Fibroblast of lung (primary cell): Measurements from ENCODE around the gene RBM39. TPM values are rescaled to one million over a fixed set of nuclear protein-coding genes. Genes with fewer than 3 reads are reported as not detected.
"Not testable (repeated sequence)": the region's sequence is repeated elsewhere in the genome, so short reads cannot be mapped to it uniquely, and the experiment has no call there.

Experiments used
- DNase-seq, 2 donors: peaks; one replicate each; pipeline versions ENCODE4 v3.0.0 to v3.0.0-alpha.2; 2010; ENCODE audit warnings: low read depth in 2 of 2
- H2AFZ ChIP-seq: 2 replicates; pipeline ENCODE4 v1.5.1; 2012; ENCODE audit warnings: low read length, control low read depth, inconsistent platforms
- H3K27ac ChIP-seq: 2 replicates; pipeline ENCODE4 v1.5.1; 2011; ENCODE audit warnings: low read length, control low read depth; ENCODE audit not compliant: insufficient read depth
- H3K27me3 ChIP-seq: 2 replicates; pipeline ENCODE4 v1.5.1; 2011; ENCODE audit warnings: mild to moderate bottlenecking, low read length; ENCODE audit not compliant: control insufficient read depth, insufficient read depth
- H3K36me3 ChIP-seq: 2 replicates; pipeline ENCODE4 v1.5.1; 2011; ENCODE audit warnings: low read length; ENCODE audit not compliant: control insufficient read depth, insufficient read depth
- H3K4me1 ChIP-seq: 2 replicates; pipeline ENCODE4 v1.5.1; 2011; ENCODE audit warnings: low read length; ENCODE audit not compliant: control insufficient read depth, insufficient read depth; ENCODE audit errors: extremely low read depth
- H3K4me2 ChIP-seq: 2 replicates; pipeline ENCODE4 v1.5.1; 2011; ENCODE audit warnings: low read length, control low read depth; ENCODE audit not compliant: insufficient read depth; ENCODE audit errors: extremely low read depth
- H3K4me3 ChIP-seq, 4 experiments: fragments of 200-600 bp in 1 of 4; sonication (generic) in 1 of 4; replicated peaks in 1 of 4; 2 replicates each; pipeline ENCODE4 v1.5.1; 2011 to 2016; ENCODE audit warnings: low read length in 4 of 4, low read depth in 3 of 4, mild to moderate bottlenecking in 3 of 4, control low read depth in 2 of 4, inconsistent platforms in 1 of 4, mixed read lengths in 1 of 4; ENCODE audit not compliant: insufficient read depth in 1 of 4; ENCODE audit errors: control extremely low read depth in 1 of 4
- H3K79me2 ChIP-seq: 2 replicates; pipeline ENCODE4 v1.5.1; 2012; ENCODE audit warnings: mild to moderate bottlenecking, low read length, inconsistent platforms; ENCODE audit not compliant: control insufficient read depth, insufficient read depth
- H3K9ac ChIP-seq: 2 replicates; pipeline ENCODE4 v1.5.1; 2011; ENCODE audit warnings: mild to moderate bottlenecking, low read length, control low read depth; ENCODE audit not compliant: insufficient read depth
- H3K9me3 ChIP-seq: 2 replicates; pipeline ENCODE4 v1.5.1; 2012; ENCODE audit warnings: low read depth, low read length; ENCODE audit not compliant: control insufficient read depth, insufficient read depth
- H4K20me1 ChIP-seq: 2 replicates; pipeline ENCODE4 v1.5.1; 2011; ENCODE audit warnings: low read length; ENCODE audit not compliant: control insufficient read depth, insufficient read depth; ENCODE audit errors: extremely low read depth
- CTCF ChIP-seq, 2 donors: IDR thresholded peaks in 1 of 2; conservative IDR thresholded peaks in 1 of 2; 1 replicate in 1 of 2; 2 replicates in 1 of 2; pipeline ENCODE4 v1.5.1; 2011 to 2012; ENCODE audit warnings: low read length in 2 of 2, control low read depth in 1 of 2, inconsistent platforms in 1 of 2, low read depth in 1 of 2, mild to moderate bottlenecking in 1 of 2
- EZH2 ChIP-seq: IDR thresholded peaks from 2 replicates; pipeline ENCODE4 v1.5.1; 2012; ENCODE audit warnings: low read length, control low read depth, mild to moderate bottlenecking; ENCODE audit errors: missing control alignments
- polyA plus RNA-seq, 2 donors: library from polyadenylated mRNA; depleted of rRNA in 1 of 2; stranded (reverse) in 1 of 2; unstranded in 1 of 2; fragments of >200 nt; gene quantifications; 2 replicates each; pipeline ENCODE4 v1.2.1, GENCODE V29; 2011 to 2012; ENCODE audit warnings: missing spikeins in 1 of 2
- total RNA-seq: library from RNA; depleted of rRNA; stranded (reverse); fragments of >200 nt; gene quantifications from 2 replicates; pipeline ENCODE4 v1.2.1, GENCODE V29; 2014

RBM39 gene
- total and polyA plus RNA-seq, 2 donors (not counting 1 experiment from before 2014, with no cell fraction given) = 57.7 to 465 TPM

DNA sequence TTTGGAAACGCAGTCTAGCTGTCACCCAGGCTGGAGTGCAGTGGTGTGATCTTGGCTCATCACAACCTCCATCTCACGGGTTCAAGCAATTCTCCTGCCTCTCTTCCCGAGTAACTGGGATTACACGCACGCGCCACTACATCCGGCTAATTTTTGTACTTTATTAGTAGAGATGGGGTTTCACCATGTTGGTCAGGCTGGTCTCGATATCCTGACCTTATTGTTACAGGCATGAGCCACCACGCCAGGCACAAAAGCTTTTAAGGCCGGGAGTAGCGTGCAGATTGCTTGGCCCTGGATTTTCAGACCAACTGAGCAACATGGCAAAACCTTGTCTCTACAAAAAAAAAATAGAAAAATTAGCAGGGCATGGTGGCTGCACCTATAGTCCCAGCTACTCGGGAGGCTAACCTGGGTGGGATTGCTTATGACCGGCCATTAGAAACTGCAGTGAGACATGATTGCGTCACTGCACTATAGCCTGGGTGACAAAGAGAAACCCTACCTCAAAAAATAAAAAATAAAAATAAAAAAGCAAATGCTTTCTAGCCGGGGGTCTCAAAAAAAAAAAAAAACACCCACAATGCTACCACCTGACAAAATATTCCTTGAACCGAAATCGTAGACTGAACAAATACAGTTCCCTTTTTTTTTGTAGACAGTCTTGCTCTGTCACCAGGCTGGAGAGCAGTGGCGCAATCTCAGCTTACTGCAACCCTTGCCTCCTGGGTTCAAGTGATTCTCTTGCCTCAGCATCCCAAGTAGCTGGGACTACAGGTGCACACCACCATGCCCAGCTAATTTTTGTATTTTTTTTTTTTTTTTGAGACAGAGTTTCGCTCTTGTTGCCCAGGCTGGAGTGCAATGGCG is 15.0 kb downstream of the RBM39 start:
- no peaks in the 10 kb centered on the region for H3K9me3 ChIP-seq
- H3K4me1 ChIP-seq = no peaks in the 10 kb centered on the region
- H3K9ac ChIP-seq = no peak overlapping the region
- H3K79me2 ChIP-seq = peaks cover 89% of the 10 kb centered on the region
- H3K27ac ChIP-seq = no peak overlapping the region
- H3K36me3 ChIP-seq = peaks cover 35% of the 10 kb centered on the region
- DNase-seq = no peak
- H4K20me1 ChIP-seq = peaks cover 3% of the 10 kb centered on the region
- no peak overlapping the region for H2AFZ ChIP-seq
- no peak overlapping the region for H3K4me3 ChIP-seq
- no peaks in the 10 kb centered on the region for H3K27me3 ChIP-seq
- no peak for TF ChIP-seq CTCF (conservative IDR thresholded peaks at IDR 0.05 in 1 of 2, IDR thresholded peaks at IDR 0.05 in 1 of 2; ENCODE audit: low read depth in 1 of 2, low read length in 2 of 2)
- TF ChIP-seq EZH2 = no peak
- H3K4me2 ChIP-seq = no peak overlapping the region

DNA sequence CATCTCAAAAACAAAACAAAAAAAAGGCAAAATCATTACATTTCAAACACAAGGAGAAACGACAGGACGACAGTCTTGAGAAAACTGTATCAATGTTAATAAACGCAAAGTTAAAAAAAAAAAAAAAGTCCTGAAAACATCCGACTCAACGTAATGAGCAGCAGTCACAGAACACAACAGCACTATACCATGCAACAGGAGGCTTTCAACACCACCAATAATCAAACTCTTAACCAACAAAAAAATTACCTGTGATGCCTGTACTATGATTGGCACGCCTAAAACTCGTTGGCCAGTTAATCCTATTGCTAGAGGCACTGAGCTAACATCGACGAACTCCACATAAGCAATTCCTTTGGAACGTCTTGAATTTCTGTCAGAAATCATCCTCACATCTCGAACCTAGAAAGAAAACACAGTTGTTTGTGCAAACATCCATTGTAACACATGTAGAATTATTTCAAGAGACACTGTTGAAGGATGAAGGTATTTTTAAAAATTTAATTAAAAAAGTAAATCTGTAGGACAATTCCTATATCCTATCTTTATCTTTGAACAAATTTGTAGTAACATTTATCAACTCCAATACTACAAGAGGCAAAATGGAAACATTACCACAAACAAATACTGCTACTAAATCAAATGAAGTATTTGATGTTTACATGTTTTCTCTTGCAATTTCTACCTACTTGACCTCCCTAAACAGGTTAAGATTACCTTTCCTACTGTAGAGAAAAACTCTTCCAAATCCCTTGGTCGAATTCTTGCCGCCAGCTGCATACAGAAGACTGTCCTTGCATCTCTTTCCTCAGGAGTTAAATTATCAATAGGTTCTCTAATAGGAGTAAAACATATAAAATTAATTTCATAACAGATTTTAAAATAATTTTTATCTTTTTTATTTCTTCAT is 17.5 kb downstream of the RBM39 start:
- H3K27ac ChIP-seq = no peak overlapping the region
- no peaks in the 10 kb centered on the region for H3K9me3 ChIP-seq
- H4K20me1 ChIP-seq = peaks cover 4% of the 10 kb centered on the region
- no peak overlapping the region for H3K4me3 ChIP-seq
- H2AFZ ChIP-seq = no peak overlapping the region
- no peaks in the 10 kb centered on the region for H3K27me3 ChIP-seq
- H3K79me2 ChIP-seq = peaks cover 87% of the 10 kb centered on the region
- no peak overlapping the region for H3K4me2 ChIP-seq
- peaks cover 42% of the 10 kb centered on the region for H3K36me3 ChIP-seq
- DNase-seq = no peak
- H3K9ac ChIP-seq = no peak overlapping the region
- H3K4me1 ChIP-seq = peaks cover 2% of the 10 kb centered on the region
- no peak for TF ChIP-seq EZH2
- no peak for TF ChIP-seq CTCF (conservative IDR thresholded peaks at IDR 0.05 in 1 of 2, IDR thresholded peaks at IDR 0.05 in 1 of 2; ENCODE audit: low read depth in 1 of 2, low read length in 2 of 2)

- H2AFZ ChIP-seq = not testable (repeated sequence)
Measured at GRCh38 chr20:35723652-35724320, 18.3 kb downstream of the RBM39 start.

DNA sequence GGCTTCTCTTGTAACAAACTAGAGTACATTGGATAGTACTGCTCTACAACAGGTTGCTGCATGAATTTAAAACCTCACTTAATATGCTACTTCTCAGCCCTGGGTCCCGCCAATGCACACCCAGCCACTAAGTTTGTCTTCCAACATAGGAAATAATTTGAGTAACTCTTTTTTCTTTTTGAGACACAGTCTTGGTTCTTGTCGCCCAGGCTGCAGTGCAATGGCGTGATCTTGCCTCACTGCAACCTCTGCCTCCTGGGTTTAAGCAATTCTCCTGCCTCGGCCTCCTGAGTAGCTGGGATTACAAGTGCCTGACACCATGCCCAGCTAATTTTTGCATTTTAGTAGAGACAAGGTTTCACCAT is 18.8 kb downstream of the RBM39 start:
- not testable (repeated sequence) for H3K9ac ChIP-seq, H3K27me3 ChIP-seq, H3K4me1 ChIP-seq, DNase-seq, H4K20me1 ChIP-seq, H3K9me3 ChIP-seq, H3K27ac ChIP-seq, H3K4me2 ChIP-seq, H2AFZ ChIP-seq, H3K4me3 ChIP-seq
- peaks cover 84% of the 10 kb centered on the region for H3K79me2 ChIP-seq
- H3K36me3 ChIP-seq = peaks cover 42% of the 10 kb centered on the region

More at GRCh38 chr20:35723652-35724320, 18.3 kb downstream of the RBM39 start:
- Histone ChIP-seq H3K36me3 (peaks cover 42% of the 10 kb centered on the region), H3K79me2 (peaks cover 86% of the 10 kb centered on the region)
- not testable (repeated sequence) for H3K4me3 ChIP-seq, DNase-seq, H3K27me3 ChIP-seq, H4K20me1 ChIP-seq, H3K27ac ChIP-seq, H3K9me3 ChIP-seq, H3K4me2 ChIP-seq, H3K4me1 ChIP-seq, H3K9ac ChIP-seq
